Fibroblast of pulmonary artery (primary cell): ENCODE data around the gene PP2D1.
"Not testable (repeated sequence)": the region's sequence is repeated elsewhere in the genome, so short reads cannot be mapped to it uniquely, and the experiment has no call there.

Experiments used
- DNase-seq: peaks from one replicate; pipeline ENCODE4 v3.0.0-alpha.2; 2010; ENCODE audit warnings: low read depth
- H3K4me3 ChIP-seq: replicated peaks from 2 replicates; pipeline ENCODE4 v1.5.1; 2011; ENCODE audit warnings: low read depth, mild to moderate bottlenecking, control low read depth, low read length, moderate library complexity
- TF ChIP-seq, protein P1 (sequence below): IDR thresholded peaks from 2 replicates; pipeline ENCODE4 v1.5.1; 2011; ENCODE audit warnings: mild to moderate bottlenecking, control low read depth, low read length, inconsistent platforms; ENCODE audit errors: missing control alignments

Gene PP2D1

DNA sequence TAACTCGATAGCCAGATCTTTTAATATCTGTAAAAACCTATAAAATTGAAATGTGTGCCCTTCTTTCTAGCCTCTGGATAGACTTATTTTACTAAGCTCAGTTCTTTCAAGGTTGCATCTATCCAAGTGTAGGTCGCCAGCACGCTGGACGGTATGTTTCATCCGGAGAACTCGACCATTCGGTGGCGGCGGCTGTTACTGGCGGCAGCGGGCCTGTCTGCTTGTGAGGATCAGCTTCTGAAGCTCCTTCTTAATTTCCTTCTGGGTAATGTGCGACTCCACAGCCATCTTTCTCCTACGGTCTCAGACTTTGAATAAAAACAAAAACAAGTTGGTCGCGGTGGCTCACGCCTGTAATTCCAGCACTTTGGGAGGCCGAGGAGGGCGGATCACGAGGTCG lies 4.1 kb downstream of the PP2D1 start:
- H3K4me3 ChIP-seq: no peak overlapping the region
- no peak for DNase-seq
- TF ChIP-seq, protein P1, sequence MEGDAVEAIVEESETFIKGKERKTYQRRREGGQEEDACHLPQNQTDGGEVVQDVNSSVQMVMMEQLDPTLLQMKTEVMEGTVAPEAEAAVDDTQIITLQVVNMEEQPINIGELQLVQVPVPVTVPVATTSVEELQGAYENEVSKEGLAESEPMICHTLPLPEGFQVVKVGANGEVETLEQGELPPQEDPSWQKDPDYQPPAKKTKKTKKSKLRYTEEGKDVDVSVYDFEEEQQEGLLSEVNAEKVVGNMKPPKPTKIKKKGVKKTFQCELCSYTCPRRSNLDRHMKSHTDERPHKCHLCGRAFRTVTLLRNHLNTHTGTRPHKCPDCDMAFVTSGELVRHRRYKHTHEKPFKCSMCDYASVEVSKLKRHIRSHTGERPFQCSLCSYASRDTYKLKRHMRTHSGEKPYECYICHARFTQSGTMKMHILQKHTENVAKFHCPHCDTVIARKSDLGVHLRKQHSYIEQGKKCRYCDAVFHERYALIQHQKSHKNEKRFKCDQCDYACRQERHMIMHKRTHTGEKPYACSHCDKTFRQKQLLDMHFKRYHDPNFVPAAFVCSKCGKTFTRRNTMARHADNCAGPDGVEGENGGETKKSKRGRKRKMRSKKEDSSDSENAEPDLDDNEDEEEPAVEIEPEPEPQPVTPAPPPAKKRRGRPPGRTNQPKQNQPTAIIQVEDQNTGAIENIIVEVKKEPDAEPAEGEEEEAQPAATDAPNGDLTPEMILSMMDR: no peak

DNA sequence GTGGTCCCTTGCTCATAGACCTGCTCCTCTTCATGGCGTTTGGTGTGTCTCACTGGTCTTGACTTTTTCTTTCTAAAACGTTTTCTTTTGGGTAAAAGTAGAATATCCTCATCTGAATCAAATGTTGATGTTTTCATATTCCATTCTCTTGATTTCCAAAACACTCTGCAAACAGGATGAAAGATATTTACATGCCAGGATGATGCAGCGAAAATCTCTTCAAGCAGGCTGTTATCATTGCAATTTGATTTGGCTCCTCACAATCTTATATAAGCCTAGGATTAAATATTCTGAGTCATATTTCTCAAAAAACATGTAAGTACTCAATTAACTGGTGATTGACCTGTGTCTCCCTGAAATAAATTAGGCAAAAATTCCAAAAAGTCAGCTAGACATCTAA lies 10.1 kb downstream of the PP2D1 start:
- TF ChIP-seq, protein P1: no peak
- H3K4me3 ChIP-seq: no peak overlapping the region
- DNase-seq: no peak

DNA sequence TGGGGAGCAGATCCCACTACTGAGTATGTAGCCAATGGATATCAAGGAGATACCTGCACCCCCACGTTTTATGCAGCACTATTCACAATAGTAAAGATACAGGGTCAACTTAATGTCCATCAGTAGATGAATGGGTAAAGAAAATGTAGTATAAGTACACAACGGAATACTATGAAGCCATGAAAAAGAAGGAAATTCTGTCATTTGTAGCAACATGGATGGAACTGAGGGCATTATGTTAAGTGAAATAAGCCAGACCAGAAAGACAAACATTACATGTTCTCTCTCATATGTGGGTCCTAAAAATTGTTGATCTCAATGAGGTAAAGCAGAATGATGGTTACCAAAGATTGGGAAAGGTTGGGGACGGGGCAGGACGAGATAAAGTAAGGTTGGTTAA lies 14.6 kb downstream of the PP2D1 start:
- no peak overlapping the region for H3K4me3 ChIP-seq
- TF ChIP-seq, protein P1: no peak
- DNase-seq: no peak

DNA sequence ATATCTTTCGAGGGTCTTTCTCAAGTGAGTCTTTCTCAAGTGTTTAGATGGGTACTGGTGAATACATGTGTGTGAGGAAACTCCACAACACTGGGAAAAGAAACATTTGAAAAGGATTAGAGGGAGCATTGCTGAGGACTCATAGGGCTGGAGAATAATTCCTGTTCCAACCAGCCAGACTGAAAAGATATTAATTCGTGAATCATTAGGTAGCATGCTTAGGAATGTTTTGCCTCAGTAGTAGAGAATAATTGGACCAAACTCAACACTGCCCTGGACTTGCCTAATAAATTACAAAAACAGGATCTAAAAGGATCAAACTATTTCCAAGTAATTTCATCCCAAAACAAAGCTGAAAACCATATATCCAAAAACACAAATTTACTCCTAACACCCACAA lies 17.3 kb downstream of the PP2D1 start:
- no peak overlapping the region for H3K4me3 ChIP-seq
- TF ChIP-seq, protein P1: no peak
- no peak for DNase-seq

DNA sequence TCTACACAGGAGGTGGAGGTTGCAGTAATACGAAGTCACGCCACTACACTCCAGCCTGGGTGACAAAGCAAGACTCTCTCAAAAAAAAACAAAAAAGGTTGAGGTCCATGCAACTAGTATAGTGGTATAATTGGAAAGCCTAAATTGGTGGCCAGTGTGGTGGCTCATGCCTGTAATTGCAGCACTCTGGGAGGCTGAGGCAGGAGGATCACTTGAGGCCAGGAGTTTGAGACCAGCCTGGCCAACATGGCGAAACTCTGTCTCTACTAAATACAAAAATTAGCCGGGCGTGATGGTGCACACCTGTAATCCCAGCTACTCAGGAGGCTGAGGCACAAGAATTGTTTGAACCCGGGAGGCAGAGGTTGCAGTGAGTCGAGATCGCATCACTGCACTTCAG lies 23.2 kb downstream of the PP2D1 start:
- H3K4me3 ChIP-seq, DNase-seq: not testable (repeated sequence)

DNA sequence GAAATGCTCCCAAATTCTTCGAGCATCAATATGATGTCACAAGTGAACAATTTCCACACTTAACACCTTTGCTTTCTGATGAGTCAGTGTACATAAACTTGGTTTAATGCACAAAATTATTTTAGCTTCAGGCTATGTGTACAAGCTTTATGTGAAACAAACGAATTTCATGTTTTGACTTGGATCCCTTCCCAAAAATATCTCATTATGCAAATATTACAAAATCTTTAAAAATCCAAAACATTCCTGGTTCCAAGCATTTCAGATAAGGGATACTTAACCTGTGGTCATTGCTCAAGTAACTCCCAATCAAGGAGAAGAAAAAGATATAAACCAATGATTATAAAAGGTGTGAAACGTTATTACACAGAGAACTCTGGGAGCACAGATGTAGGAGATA lies 40.0 kb downstream of the PP2D1 start:
- TF ChIP-seq, protein P1: no peak
- H3K4me3 ChIP-seq: no peak overlapping the region
- peak; percentile 56 for DNase-seq

DNA sequence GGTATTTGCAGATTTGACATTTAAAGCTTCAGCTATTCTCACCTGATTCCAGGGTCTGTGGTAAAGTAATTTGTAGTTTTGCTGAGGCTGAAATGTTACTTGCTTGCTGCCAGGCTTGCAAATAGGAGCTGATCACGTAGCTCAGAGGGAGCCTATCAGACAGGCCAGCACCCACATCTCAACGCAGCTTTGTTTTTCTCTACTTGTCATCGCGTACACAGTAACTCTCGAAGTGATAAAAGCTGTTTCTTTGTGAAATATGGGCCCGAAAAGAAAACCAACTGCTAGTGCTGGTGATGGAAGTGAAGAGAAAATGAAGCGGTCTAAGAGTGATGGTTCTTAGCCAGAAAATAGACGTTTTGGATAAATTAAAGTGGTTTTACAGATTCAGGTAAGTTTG lies 41.7 kb downstream of the PP2D1 start:
- no peak overlapping the region for H3K4me3 ChIP-seq
- TF ChIP-seq, protein P1: no peak
- DNase-seq: peak; percentile 21

DNA sequence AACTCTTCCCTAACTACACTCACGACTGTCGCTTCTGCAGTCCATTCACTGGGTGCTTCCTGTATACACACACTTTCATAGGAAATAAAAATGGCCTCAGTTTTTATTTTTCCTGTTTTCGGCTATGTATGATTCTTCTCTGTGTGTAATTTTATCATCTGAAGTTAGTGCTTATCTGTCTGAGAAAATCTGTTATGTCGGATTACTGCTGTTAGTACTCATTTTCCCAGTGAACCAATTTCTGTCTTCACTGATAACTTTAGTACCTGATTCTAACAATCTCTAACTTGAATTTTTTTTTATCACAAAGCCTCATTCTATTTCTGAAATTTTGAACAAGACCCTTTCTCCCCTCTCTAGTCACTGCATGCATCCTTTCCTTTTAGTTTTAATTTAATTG lies 44.3 kb downstream of the PP2D1 start:
- DNase-seq: no peak
- no peak overlapping the region for H3K4me3 ChIP-seq
- TF ChIP-seq, protein P1: no peak
